ENCODE data around the gene E2F3. TPM values are rescaled to one million over a fixed set of nuclear protein-coding genes. Genes with fewer than 3 reads are reported as not detected.

Gene E2F3
- polyA plus RNA-seq, 2 donors: 3.4 to 3.9 TPM

DNA sequence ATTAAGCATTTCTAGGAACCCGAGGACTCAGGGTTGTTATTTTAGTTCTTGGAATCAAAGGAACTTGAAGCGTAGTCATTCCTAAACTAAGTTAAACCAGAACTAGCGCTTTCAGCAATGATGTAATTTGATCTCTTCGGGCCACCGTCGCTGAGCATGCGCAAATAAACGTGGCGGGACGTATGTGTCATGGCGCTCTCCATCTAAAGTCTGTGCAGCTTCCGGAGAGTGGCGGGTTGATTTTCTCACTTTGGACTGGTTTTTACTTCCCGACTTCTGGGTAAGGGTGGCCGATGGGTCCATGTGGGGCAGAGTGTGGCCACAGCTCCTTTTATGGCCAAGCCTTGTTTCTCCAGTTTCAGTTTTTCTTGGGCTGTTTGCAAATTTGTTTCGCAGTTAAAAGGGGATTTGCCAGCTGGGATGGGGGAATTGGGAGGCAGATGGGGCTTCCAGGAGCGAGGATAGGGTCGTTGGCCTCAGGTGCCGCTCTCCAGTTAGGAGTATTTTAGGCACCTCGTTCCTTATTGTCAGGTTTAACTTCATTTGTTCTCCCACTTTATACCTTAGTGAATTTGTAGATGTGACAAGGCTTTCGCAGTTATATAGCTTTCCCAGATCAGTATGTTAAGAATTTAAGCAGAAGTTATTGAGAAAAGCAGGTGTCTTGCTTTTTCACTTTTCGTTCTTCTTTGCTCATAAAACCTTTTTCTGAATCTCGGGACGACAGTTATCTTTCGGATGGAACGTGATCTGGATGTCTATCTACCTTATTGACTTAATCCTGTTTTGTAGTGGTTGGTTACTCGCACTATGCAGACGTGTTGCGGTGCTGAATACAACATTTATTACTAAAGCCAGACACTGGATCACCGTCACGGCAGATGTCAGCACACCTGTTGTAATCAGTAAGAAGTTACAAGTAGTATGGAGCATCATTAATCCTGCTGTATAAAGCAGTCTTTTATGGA is 132.9 kb downstream of the E2F3 start, which contains the start of gene CDKAL1:
Gene CDKAL1 (plus strand): TSS at position 163 of the 968 bp plus-strand sequence. CDS start 11,894 bp downstream, outside the sequence.
- no peaks in the 10 kb centered on the region for H3K9me3 ChIP-seq (ENCODE audit: control insufficient read depth in 2 of 2, insufficient read depth in 1 of 2, low read depth in 1 of 2, low read length in 1 of 2)
- peak within 1 kb of the TSS; percentile 68 to 94 for H3K27ac ChIP-seq (ENCODE audit: low read depth in 2 of 2, low read length in 1 of 2)
- H3K4me1 ChIP-seq (ENCODE audit: control insufficient read depth in 2 of 2, insufficient read depth in 2 of 2, low read length in 1 of 2): no peaks in the 10 kb centered on the region
- 1% methylated on average over 31 of the region's 31 CpGs for WGBS, 2 donors
- H3K27me3 ChIP-seq (ENCODE audit: control insufficient read depth in 1 of 2, insufficient read depth in 2 of 2, low read length in 2 of 2): no peaks in the 10 kb centered on the region
- H3K36me3 ChIP-seq (ENCODE audit: control insufficient read depth in 2 of 2, insufficient read depth in 2 of 2, low read length in 1 of 2): no peaks in the 10 kb centered on the region
- peak within 1 kb of the TSS; percentile 70 to 100 for H3K4me3 ChIP-seq (ENCODE audit: low read depth in 1 of 2, low read length in 2 of 2)

DNA sequence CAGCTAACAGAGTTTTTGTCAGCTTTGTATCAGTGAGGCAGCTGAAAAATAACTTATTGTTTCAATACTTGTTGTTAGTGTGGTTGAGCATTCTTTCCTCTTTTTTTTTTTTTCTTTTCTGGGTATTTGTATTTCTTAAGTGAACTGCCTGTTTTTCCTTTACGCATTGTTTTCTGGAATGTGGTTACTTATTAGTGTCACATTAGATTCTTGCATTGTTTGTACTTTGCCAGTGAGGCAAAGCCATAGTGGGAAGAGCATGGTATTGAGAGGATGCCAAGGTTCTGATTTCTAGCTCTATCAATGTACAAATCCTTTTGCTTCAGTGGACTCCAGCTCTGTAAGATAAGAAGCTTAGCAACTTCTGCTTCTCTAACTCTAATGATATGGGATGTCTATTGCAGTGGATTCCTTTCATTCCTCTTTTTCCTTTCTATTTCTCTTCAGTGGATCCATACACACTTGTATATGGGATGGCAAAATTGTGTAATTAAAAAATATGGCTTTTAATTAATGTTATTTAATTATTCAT is 136.5 kb downstream of the E2F3 start:
- WGBS, 2 donors: 58 to 94% methylated on average over 1 of the region's 1 CpG
- H3K4me1 ChIP-seq (ENCODE audit: control insufficient read depth in 2 of 2, insufficient read depth in 2 of 2, low read length in 1 of 2): no peaks in the 10 kb centered on the region
- no peak overlapping the region for H3K4me3 ChIP-seq (ENCODE audit: low read depth in 1 of 2, low read length in 2 of 2)
- no peaks in the 10 kb centered on the region for H3K27me3 ChIP-seq (ENCODE audit: control insufficient read depth in 1 of 2, insufficient read depth in 2 of 2, low read length in 2 of 2)
- H3K27ac ChIP-seq (ENCODE audit: low read depth in 2 of 2, low read length in 1 of 2): no peak overlapping the region
- no peaks in the 10 kb centered on the region for H3K36me3 ChIP-seq (ENCODE audit: control insufficient read depth in 2 of 2, insufficient read depth in 2 of 2, low read length in 1 of 2)
- H3K9me3 ChIP-seq (ENCODE audit: control insufficient read depth in 2 of 2, insufficient read depth in 1 of 2, low read depth in 1 of 2, low read length in 1 of 2): no peaks in the 10 kb centered on the region

DNA sequence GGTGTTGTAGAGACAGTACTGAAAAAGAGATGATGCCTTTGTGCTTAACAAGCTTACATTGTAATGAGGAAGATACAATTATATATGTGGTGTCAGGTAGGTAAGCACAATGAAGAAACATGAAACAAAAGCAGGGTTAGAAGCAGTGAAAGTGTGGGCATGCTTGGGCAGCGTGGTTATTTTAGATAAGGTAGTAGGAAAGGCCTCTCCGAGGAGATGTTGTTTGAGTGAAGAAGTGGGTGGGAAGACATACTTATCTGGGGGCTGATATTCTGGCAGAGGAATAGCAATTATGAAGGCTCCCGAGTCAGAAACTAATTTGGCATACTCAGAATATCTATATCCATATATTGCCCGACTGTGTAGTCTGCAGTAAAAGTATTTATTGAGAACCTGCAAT is 137.2 kb downstream of the E2F3 start:
- Histone ChIP-seq H3K36me3 (ENCODE audit: control insufficient read depth in 2 of 2, insufficient read depth in 2 of 2, low read length in 1 of 2) (no peaks in the 10 kb centered on the region), H3K27me3 (ENCODE audit: control insufficient read depth in 1 of 2, insufficient read depth in 2 of 2, low read length in 2 of 2) (no peaks in the 10 kb centered on the region), H3K4me1 (ENCODE audit: control insufficient read depth in 2 of 2, insufficient read depth in 2 of 2, low read length in 1 of 2) (no peaks in the 10 kb centered on the region), H3K9me3 (ENCODE audit: control insufficient read depth in 2 of 2, insufficient read depth in 1 of 2, low read depth in 1 of 2, low read length in 1 of 2) (no peaks in the 10 kb centered on the region), H3K27ac (ENCODE audit: low read depth in 2 of 2, low read length in 1 of 2) (no peak overlapping the region), H3K4me3 (ENCODE audit: low read depth in 1 of 2, low read length in 2 of 2) (no peak overlapping the region)
- WGBS, 2 donors: 84 to 88% methylated on average over 4 of the region's 4 CpGs

DNA sequence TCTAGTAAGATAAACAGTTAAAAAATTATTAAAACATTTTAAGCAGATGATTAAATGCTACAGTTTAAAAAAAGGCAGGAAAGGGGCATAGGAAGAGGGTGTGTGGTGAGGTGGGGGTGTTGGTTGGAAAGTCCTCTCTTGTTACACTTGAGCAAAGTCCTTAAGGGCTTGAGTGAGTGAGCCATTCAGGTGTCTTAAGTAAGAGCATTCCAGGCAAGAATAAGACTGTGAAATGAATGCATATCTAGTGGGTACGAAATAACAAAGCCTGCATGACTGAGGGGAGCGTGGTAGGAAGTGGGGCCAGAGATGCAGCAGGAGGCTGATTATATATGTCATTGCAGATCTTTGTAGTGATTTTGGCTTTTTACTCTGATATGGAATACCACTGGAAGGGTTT is 137.7 kb downstream of the E2F3 start:
- WGBS, 2 donors: 95 to 100% methylated on average over 2 of the region's 2 CpGs
- no peak overlapping the region for H3K4me3 ChIP-seq (ENCODE audit: low read depth in 1 of 2, low read length in 2 of 2)

DNA sequence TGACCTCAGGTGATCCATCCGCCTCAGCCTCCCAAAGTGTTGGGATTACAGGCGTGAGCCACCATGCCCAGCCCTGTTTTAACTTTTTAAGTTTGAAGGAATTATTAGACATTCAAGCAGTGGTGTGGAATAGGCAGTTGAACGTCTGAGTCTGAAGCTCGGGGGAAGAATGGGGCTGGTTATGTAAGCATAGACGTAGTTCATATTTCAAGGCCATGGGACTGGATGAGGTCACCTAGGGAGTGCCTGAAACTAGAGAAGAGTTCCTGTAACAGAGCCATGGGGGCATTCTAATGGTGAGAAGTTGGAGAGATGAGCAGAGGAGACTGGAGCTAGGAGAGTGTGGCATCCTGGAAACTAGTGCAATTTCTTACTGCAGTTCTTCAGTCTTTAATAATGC is 139.0 kb downstream of the E2F3 start:
- no peaks in the 10 kb centered on the region for H3K27me3 ChIP-seq (ENCODE audit: control insufficient read depth in 1 of 2, insufficient read depth in 2 of 2, low read length in 2 of 2)
- no peaks in the 10 kb centered on the region for H3K36me3 ChIP-seq (ENCODE audit: control insufficient read depth in 2 of 2, insufficient read depth in 2 of 2, low read length in 1 of 2)
- H3K4me3 ChIP-seq (ENCODE audit: low read depth in 1 of 2, low read length in 2 of 2): no peak overlapping the region
- no peak overlapping the region for H3K27ac ChIP-seq (ENCODE audit: low read depth in 2 of 2, low read length in 1 of 2)
- H3K4me1 ChIP-seq (ENCODE audit: control insufficient read depth in 2 of 2, insufficient read depth in 2 of 2, low read length in 1 of 2): no peaks in the 10 kb centered on the region
- H3K9me3 ChIP-seq (ENCODE audit: control insufficient read depth in 2 of 2, insufficient read depth in 1 of 2, low read depth in 1 of 2, low read length in 1 of 2): no peaks in the 10 kb centered on the region
- WGBS, 2 donors: 87 to 88% methylated on average over 5 of the region's 5 CpGs

More for the DNA sequence above, 137.7 kb downstream of the E2F3 start:
- no peaks in the 10 kb centered on the region for H3K36me3 ChIP-seq (ENCODE audit: control insufficient read depth in 2 of 2, insufficient read depth in 2 of 2, low read length in 1 of 2)
- H3K9me3 ChIP-seq (ENCODE audit: control insufficient read depth in 2 of 2, insufficient read depth in 1 of 2, low read depth in 1 of 2, low read length in 1 of 2): no peaks in the 10 kb centered on the region
- H3K27ac ChIP-seq (ENCODE audit: low read depth in 2 of 2, low read length in 1 of 2): no peak overlapping the region
- H3K27me3 ChIP-seq (ENCODE audit: control insufficient read depth in 1 of 2, insufficient read depth in 2 of 2, low read length in 2 of 2): no peaks in the 10 kb centered on the region
- no peaks in the 10 kb centered on the region for H3K4me1 ChIP-seq (ENCODE audit: control insufficient read depth in 2 of 2, insufficient read depth in 2 of 2, low read length in 1 of 2)

DNA sequence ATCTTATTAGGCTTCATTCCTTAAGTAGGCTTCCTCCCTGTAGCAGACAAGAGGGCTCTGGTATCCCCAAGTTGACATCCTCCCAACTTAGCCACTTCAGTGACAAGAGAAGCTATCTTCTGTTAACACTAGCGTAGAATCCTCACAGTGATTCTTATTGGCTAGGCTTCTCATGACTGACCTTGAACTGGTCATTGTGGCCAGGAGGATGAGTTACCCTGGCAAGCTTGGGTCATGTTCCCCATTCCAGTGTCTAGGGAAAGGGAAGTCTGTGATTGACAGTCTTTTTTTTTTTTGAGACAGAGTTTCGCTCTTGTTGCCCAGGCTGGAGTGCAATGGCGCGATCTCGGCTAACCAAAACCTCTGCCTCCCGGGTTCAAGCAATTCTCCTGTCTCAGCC is 139.7 kb downstream of the E2F3 start:
- H3K9me3 ChIP-seq (ENCODE audit: control insufficient read depth in 2 of 2, insufficient read depth in 1 of 2, low read depth in 1 of 2, low read length in 1 of 2): no peaks in the 10 kb centered on the region
- H3K27me3 ChIP-seq (ENCODE audit: control insufficient read depth in 1 of 2, insufficient read depth in 2 of 2, low read length in 2 of 2): no peaks in the 10 kb centered on the region
- 96 to 98% methylated on average over 6 of the region's 6 CpGs for WGBS, 2 donors

DNA sequence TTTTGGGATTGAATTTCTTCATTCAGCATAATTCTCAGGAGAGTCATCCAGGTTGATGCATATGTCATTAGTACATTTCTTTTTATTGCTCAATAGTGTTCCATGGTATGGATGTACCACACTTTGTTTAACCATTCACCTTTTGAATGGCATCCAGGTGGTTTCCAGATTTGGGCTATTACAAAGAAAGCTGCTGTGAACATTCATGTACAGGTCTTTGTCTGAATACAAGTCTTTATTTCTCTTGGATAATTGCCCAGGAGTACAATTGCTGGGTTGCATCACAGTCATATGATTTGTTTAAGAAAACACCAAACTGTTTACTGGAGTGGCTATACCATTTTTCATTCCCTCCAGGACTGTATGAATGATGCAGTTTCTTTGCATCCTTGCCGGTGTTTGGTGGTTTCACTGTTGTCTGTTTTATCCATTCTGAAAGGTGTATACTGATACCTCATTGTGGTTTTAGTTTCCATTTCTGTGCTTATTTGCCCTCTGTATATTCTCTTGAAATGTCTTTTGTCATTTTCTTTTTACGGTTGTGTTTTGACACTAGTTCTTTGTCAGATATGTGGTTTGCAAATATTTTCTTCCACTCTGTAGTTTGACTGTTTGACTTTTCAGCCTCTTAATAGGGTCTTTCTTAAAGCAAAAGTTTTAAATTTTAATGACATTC is 141.4 kb downstream of the E2F3 start:
- Histone ChIP-seq H3K4me3 (ENCODE audit: low read depth in 1 of 2, low read length in 2 of 2) (no peak overlapping the region), H3K4me1 (ENCODE audit: control insufficient read depth in 2 of 2, insufficient read depth in 2 of 2, low read length in 1 of 2) (no peaks in the 10 kb centered on the region), H3K27ac (ENCODE audit: low read depth in 2 of 2, low read length in 1 of 2) (no peak overlapping the region), H3K27me3 (ENCODE audit: control insufficient read depth in 1 of 2, insufficient read depth in 2 of 2, low read length in 2 of 2) (no peaks in the 10 kb centered on the region), H3K36me3 (ENCODE audit: control insufficient read depth in 2 of 2, insufficient read depth in 2 of 2, low read length in 1 of 2) (no peaks in the 10 kb centered on the region), H3K9me3 (ENCODE audit: control insufficient read depth in 2 of 2, insufficient read depth in 1 of 2, low read depth in 1 of 2, low read length in 1 of 2) (no peaks in the 10 kb centered on the region)
- WGBS, 2 donors: 46 to 56% methylated on average over 2 of the region's 2 CpGs

More for the DNA sequence above, 139.7 kb downstream of the E2F3 start:
- H3K4me1 ChIP-seq (ENCODE audit: control insufficient read depth in 2 of 2, insufficient read depth in 2 of 2, low read length in 1 of 2): no peaks in the 10 kb centered on the region
- no peaks in the 10 kb centered on the region for H3K36me3 ChIP-seq (ENCODE audit: control insufficient read depth in 2 of 2, insufficient read depth in 2 of 2, low read length in 1 of 2)
- H3K27ac ChIP-seq (ENCODE audit: low read depth in 2 of 2, low read length in 1 of 2): no peak overlapping the region
- H3K4me3 ChIP-seq (ENCODE audit: low read depth in 1 of 2, low read length in 2 of 2): no peak overlapping the region

Other genes with a start within 250 kb of the E2F3 start
- gene MBOAT1, start 189.4 kb upstream of the E2F3 start, polyA plus RNA-seq: 1 to 10 TPM; 5.9 to 6.6 TPM
- gene CDKAL1, start 132.6 kb downstream of the E2F3 start, polyA plus RNA-seq: 1 to 10 TPM; 3.5 TPM